Glomerular visceral epithelial cell (primary cell): Measurements from ENCODE around the gene PPHLN1.
"Not testable (repeated sequence)": the region's sequence is repeated elsewhere in the genome, so short reads cannot be mapped to it uniquely, and the experiment has no call there.

ENCODE experiments used
- DNase-seq: peaks from one replicate; pipeline ENCODE4 v3.0.0-alpha.2; 2016; ENCODE audit errors: extremely low spot score

PPHLN1 gene

DNA sequence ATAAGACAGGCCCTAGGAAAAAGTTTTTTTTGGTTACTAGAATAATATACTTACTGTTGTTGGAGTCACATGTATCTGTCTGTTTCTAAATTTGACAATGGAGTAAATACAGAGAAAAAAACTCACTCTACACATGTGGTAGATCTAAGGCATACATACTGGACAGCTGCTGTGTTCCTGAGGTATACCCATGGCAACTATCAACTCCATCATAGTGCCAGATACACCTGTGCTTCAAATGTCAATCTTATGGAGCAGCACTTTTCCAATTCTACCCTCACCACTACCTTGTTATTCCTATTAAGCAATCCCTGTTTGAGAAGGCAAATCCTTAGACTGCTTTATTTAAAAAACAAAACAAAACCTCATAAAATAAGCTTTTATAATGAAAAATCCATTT, 3.4 kb upstream of the PPHLN1 start:
- DNase-seq = no peak

DNA sequence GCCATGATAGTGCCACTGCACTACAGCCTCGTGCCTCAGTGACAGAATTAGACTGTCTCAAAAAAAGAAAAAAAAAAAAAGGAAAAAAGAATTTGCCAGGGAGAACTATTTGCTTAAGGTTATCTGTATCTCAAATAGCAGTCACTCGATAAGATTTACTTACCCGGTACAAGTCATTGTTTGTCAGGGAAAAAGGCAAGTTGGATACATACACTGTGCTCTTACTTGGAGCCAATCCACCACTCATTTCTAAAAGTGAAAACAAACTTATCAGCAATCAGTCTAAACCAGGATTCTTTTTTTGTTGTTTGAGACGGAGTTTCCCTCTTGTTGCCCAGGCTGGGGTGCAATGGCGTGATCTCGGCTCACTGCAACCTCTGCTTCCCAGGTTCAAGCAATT, 2.1 kb upstream of the PPHLN1 start:
- DNase-seq = no peak

DNA sequence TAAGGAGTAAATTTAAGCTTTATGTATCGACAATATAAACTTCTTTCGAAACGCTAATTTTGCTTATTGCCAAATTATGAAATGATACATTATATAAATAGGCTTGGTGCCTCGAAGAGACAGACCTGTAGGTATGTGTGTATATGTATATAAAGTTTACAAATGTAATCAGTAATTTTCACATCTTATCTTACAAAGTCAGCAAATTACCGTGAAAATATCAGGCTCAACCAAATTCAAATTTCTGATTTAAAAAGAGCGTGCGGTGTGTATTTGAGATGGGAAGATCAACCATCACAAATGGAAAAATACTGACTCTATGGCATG, 678 bp upstream of the PPHLN1 start:
- DNase-seq = no peak

DNA sequence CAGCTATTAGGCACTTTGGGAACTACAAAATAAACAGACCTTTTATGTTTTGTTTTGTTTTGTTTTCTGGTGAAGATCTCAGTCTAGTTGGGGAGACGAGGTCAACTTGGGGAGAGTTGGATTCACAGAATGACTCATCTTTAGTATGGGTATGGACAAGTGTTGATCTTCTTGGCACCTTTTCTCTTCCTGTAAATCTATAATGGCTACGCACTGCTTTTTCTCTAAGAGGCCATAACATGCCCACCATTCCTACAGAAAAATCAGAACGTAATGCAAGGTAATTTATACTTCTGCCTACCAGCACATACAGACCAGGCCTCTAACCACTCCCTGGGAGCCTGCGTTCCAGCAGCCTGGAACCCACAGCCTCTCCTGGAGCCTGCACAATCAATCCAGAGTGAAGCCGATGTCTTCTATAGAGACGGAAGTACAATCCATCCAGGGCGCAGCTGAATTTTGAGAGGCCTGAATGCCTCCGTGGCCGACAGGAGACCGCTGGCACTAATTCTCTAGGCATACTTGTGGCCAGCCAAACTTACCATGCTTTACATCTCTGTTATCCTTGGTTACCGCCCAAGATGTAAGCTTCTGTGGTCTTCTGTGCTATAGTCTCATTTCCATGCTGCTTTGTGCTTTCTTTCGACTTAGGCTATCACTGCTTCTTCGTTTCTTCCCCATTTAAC, 717 bp downstream of the PPHLN1 start:
- peak; percentile 71 for DNase-seq

DNA sequence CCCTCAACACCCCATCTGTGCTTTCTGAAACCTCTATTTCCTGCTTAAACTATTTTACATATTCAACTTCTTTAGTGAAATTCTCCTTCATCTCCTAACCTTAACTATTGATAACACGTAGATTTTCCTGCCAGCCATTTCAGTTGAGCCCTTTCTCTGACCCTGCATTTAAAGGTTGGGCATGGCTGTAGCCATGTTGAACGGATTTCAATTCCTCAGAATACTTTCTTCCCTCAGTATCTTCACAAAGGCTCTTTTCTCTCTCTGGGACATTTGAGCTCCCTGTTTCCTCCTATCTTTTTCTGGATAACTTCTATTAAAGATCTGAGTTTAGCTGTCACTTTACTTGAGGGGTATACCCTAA, 1.2 kb downstream of the PPHLN1 start:
- DNase-seq = no peak

DNA sequence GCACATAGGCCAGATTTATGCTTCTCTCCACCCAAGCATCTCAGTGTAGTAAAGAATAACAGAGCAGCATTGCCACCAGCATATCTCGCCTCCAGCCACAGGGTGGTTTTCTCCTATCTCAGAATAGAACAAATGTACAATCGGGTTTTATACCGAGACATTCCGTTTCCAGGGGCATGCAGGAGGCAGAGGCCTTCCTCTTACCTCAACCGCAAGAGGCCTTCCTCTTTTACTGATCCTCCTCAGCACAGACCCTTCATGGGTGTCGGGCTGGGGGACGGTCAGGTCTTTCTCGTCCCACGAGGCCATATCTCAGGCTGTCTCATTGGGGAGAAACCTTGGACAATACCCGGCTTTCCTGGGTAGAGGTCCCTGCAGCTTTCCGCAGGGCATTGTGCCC, 4.1 kb downstream of the PPHLN1 start:
- DNase-seq = not testable (repeated sequence)

DNA sequence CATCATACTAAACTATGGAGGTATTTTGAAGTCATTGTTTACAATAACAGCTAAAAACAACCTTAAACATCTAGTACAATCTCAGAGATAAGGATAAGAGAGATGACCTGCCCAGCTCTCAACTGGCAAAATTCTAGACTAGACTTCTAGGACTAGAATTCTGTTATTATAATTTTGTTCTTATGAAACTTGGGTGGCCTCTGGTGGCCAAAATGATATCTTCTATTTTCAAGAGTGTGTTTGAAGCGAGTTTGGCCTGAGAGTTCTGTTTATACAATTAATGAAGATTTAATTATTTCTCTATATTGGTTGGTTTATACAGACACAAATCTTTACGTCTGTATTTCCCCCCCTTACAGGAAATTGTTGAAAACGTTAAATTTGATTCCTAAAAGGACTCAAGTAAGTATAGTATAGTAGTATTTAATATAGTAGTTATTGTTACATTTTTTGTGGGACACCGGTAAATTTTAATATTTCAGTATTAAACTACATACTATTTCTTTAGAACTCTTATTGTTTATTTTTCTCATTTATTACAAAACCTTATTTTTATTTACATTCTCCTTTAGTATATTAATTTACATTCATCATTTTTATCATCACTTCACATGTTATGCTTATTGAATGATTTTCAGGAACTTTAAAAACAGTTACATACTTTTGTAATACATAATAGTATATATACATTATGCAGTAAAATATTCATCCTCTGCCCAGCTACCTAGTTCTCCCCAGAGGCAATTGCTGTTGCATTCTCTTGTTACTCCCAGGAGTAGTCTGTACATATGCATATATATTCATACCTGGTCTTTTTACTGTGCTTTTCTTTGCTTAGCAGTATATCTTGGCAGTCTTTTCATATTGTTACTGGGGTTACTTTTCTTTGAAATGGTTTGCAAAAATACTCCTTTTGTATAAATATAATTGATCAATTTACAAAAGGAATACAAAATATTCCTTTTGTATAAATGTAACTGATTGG, 6.6 kb downstream of the PPHLN1 start:
- peak; percentile 47 for DNase-seq

DNA sequence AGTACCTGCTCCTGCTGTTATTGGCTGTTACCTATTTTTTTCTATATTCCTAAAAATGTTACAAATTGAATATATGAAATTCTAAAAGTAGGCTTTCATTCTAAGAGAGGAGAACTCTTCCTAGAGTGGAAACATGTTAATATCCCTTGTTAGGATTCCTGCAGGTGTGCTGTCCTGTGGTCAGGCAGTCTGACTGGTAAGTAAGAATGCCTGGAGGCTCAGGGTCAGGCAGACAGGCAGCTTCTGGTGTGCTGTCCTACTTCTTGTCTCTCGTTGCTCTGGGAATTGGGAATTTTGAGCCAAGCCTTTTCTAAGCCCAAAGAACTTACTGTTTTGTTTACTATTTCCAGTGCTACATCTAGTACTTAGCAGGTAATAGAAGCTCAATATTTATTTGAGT, 10.3 kb downstream of the PPHLN1 start:
- no peak for DNase-seq

DNA sequence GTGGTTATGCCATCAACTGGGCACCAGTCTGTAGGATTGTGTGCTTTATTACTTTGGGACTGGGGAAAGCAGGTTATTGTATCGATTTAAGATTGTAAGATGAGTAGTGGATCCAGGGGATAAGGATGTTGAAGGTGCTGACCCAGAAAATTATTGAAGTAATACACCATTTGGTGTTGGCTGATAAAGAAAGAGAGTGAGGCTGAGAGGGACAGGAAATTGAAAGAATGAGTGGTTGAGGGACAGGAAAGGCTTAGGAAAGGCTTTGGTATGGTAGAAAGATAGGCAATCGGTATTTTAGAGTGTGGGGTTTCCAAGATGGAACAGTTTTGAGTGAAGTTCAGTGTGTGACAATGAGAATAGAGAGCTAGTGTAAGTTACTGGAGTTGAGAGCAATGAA, 12.3 kb downstream of the PPHLN1 start:
- no peak for DNase-seq

DNA sequence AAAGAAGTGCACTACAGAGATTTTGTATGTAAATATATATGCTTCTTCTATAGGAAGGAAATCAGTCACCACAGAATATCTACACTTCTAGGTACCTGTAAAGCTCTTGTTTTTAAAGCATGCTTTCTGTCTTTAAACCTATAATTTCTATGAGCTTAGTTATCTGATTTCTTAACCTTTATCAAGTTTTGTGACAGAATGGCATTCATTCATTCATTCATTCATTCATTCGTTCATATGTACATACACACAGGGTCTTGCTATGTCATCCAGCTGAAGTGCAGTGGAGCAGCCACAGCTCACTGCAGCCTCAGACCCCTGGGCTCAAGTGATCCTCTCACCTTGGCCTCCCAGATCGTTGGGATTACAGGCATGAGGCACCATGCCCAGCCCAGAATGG, 16.1 kb downstream of the PPHLN1 start:
- DNase-seq = no peak

DNA sequence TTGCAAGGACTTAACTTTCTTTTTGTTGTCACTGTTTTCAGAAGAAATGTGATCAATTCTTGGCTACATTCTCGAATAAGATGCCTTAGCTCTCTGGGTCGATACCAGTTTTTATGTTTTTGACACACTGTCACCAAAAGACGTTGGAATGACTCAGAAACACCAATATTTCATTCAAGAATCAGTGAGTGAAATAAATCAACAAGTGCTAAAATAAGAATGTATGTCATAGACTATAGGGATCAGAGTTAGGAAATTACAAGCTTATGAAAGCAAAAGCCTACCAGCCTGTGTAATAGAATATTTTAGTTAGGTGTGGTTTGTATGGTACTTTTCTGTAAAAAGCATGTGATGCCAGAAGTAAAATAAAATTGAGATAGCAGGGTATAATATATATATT, 17.8 kb downstream of the PPHLN1 start:
- DNase-seq = no peak

DNA sequence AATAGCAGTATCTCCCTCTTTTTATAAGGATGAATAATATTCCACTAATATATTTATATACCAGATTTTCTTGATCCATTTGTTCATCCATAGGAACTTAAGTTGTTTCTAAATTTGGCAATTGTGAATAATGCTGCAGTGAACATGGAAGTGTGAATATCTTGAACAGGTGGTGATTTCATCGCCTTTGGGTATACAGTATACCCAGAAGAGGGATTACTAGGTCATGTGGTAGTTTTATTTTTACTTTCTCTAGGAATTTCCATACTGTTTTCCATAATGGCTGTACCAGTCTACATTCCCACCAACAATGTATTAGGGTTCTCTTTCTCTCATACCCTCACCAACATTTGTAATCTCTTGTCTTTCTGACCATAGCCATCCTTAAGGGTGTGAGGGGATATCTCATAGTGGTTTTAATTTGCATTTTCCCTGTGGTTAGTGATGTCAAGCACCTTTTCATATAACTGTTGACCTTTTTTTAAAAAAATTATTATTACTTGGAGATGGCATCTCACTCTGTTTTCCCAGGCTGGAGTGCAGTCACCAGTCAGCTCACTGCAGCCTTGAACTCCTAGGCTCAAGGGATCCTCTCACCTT, 20.5 kb downstream of the PPHLN1 start:
- DNase-seq = no peak

DNA sequence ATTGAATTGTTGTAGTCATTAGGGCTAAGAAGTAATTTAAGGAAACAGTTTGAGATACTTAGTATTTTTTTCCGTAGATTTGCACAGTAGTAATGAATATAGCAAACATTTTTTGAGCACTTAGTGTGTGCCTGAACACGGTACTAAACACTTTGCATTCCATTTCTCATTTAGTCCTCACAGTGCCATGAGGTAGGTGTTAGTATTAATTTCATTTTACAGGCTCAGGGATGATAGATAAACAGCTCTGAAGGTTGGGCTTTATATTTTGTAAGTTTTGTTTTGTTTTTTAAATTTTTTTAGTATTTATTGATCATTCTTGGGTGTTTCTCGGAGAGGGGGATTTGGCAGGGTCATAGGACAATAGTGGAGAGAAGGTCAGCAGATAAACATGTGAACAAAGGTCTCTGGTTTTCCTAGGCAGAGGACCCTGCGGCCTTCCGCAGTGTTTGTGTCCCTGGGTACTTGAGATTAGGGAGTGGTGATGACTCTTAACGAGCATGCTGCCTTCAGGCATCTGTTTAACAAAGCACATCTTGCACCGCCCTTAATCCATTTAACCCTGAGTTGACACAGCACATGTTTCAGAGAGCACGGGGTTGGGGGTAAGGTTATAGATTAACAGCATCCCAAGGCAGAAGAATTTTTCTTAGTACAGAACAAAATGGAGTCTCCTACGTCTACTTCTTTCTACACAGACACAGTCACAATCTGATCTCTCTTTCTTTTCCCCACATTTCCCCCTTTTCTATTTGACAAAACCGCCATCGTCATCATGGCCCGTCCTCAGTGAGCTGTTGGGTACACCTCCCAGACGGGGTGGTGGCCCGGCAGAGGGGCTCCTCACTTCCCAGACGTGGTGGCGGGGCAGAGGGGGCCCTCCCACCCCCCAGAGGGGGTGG, 23.4 kb downstream of the PPHLN1 start:
- DNase-seq = not testable (repeated sequence)

DNA sequence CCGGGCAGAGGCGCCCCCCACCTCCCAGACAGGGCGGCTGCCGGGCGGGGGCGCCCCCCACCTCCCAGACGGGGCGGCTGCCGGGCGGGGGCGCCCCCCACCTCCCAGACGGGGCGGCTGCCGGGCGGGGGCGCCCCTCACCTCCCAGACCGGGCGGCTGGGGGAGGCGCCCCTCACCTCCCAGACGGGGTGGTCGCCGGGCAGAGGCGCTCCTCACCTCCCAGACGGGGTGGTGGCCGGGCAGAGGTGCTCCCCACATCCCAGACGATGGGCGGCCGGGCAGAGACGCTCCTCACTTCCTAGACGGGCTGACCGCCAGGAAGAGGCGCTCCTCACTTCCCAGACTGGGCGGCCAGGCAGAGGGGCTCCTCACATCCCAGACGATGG, 24.0 kb downstream of the PPHLN1 start:
- DNase-seq = not testable (repeated sequence)

DNA sequence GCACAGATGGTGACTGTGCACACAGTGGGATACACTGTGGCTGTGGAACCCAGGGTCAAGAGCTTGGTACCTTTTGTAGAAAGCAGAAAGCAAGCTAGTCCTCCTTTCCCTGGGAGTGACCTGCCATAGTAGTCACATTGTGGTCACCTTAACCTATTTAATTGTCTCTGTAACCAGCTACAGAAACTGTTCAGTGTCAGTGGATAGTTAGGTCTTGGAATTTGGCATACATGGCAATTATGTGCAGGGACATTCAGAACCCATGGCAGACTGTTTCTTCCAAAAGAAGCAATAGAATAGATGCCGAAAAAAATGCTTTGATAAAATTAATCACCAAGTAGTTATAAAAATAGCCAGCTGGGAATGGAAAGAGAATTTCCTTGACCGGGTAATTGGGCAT, 30.4 kb downstream of the PPHLN1 start:
- DNase-seq = no peak

DNA sequence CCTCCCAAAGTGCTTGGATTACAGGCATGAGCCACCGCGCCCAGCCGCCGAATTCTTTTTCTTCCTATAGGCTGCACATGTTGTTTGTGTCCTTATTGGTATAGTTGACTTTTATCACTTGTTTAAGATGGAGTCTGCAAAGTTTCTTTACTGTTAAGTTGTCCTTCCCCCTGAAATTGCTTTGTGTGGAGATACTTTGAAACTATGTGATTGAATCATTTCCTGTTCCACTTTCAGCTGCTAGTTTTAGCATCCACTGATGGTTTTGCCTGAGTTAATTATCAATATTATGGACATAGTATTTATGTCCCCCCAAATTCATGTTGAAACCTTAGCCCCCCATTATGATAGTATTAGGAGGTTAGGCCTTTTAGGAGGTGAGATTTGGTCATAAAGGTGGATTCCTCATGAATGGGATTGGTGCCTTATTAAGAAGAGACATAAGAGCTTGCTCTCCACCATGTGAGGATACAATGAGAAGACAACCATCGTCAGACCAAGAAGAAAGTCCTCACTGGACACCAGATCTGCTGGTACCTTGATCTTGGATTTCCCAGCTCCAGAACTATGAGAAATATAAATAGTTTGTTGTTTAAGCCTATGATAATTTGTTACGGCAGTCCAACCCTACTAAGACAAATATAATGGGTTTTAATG, 34.9 kb downstream of the PPHLN1 start:
- no peak for DNase-seq

DNA sequence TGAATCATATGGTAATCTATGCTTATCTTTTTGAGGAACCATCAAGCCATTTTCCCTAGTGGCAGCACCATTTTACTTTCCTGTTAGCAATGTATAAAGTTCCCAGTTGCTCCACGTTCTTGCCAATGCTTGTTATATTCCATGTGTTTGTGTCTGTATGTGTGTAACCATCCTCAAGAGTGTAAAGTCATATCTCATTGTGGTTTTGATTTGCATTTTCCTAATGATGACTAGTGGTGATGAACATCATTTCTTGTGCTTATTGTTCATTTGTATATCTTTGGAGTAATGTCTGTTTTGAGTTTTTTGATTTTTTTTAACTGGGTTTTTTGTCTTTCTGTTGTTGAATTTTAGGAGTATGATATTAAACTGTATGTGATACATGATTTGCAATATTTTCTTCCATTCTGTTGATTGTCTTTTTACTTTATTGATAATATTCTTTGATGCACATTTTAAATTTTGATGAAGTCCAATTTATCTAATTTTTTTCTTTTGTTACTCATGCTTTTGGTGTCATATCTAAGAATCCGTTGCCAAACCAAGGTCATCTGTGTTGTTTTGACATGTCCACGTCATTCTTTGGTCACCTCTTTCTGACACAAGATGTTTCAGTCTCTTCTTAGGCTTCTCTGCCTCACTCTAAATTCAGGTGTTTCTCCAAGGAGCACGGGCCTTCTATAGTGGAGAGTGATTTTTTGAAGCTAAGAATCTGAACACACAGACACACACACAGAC, 36.1 kb downstream of the PPHLN1 start:
- no peak for DNase-seq

DNA sequence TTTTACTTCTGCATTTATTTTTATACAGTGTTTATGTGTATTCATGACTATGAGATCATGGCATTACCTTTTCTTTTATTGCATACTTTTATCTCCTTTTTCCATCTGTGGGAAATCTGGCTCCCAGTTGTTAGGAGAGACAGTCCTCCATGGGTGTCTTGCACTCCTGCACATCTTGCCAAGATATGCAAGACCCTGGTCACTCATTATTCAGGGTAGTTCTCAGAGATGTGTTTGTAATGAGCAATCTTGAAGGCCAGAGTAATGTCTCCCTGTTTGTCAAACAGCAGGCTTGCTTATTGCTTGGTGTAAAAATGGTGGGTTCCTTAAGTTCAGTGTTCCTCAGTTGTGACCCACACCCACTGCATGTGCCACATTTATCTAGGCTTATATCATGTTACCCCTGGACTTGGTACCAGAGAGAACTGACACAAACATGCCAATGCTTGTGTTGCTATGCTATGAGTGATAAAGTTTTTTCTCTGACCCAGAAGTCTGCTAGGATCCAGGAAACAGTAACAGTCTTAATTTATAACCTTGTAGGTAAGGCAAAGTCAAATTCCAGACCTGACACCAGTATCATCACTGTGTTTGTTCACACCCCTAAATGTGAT, 36.8 kb downstream of the PPHLN1 start:
- no peak for DNase-seq

DNA sequence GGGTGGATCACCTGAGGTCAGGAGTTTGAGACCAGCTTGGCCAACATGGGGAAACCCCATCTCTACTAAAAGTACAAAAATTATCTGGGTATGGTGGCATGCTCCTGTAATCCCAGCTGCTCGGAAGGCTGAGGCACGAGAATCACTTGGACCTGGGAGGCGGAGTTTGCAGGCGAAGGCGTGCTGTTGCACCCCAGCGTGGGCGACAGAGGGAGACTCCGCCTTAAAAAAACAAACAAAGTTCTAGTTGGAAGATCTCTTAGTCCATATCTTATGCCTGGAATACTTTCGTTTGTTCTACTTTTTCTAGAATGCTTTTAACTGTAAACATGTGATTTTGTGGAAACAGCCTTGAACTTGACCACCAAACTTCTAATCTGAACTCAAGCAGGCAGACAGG, 38.7 kb downstream of the PPHLN1 start:
- DNase-seq = no peak

DNA sequence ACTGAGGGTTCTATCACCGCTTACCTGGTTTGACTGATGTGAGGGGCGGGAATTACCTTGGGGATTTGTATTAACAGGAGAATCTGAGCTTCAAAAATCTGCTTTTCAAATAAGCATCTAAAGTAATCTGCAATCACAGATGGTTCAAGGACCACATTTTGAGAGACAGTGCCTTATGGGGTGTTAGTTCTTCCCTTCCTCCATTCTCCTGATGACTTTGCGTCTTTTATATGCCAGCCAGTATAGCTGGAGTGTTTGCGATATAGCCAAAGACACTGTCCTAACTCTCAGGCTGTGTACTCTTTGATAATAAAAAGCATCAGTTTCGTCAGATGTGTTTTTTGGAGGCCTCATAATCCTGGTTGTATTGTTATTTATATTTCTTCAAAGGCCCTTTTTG, 39.5 kb downstream of the PPHLN1 start:
- no peak for DNase-seq
